Neural cell (in vitro differentiated cells): Measurements from ENCODE around the gene TAOK3.

Experiments
- POLR2AphosphoS5 ChIP-seq: IDR thresholded peaks from 2 replicates; pipeline ENCODE4 v1.6.1; 2012
- SMC3 ChIP-seq: fragments of 450-650 bp; conservative IDR thresholded peaks from 2 replicates; pipeline ENCODE4 v1.6.1; 2014; ENCODE audit warnings: antibody characterized with exemption, mild to moderate bottlenecking, moderate library complexity; ENCODE audit not compliant: poor library complexity
- TF ChIP-seq, protein P1 (sequence below): fragments of 450-650 bp; IDR thresholded peaks from 2 replicates; pipeline ENCODE4 v1.5.1; 2014; ENCODE audit warnings: antibody characterized with exemption, mild to moderate bottlenecking, moderate library complexity; ENCODE audit not compliant: poor library complexity, severe bottlenecking

DNA sequence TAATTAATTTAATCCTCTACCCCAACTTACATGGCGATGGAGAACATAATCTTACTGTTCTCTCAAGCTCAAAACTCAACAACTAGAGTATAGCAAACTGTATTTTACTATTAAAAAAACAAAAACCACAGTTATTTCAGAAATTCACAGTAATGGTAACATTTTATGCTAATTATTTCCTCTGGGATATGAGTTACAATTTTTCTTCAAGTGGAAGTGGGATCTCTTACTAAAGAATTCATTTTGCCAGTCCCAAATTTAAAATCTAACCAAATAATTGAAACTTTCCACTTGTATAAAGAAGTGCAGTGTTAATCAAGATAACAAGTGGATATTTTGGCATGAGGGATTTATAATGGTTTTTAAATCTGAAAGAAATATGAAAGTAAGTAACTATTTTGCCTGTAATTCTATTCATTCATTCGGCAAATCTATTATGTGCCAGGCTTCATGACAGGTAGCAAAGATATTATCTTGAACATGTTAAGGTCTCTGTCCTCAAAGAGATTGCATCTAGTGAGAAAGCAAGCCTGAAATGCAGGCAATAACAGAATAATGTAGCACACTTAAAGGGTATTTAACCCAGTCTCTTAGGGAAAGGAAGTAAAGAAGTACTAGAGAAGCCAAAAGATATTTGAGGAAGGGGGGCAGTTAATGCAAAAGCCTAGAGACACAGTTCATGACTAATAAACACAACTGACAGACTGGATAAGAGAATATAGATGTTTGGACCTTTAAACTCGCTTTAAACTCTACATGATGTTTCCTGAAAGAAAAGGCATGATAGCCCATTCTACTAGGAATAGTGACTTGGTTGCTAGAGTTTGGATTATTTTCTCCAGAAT is 44.0 kb downstream of the TAOK3 start:
- TF ChIP-seq, protein P1, sequence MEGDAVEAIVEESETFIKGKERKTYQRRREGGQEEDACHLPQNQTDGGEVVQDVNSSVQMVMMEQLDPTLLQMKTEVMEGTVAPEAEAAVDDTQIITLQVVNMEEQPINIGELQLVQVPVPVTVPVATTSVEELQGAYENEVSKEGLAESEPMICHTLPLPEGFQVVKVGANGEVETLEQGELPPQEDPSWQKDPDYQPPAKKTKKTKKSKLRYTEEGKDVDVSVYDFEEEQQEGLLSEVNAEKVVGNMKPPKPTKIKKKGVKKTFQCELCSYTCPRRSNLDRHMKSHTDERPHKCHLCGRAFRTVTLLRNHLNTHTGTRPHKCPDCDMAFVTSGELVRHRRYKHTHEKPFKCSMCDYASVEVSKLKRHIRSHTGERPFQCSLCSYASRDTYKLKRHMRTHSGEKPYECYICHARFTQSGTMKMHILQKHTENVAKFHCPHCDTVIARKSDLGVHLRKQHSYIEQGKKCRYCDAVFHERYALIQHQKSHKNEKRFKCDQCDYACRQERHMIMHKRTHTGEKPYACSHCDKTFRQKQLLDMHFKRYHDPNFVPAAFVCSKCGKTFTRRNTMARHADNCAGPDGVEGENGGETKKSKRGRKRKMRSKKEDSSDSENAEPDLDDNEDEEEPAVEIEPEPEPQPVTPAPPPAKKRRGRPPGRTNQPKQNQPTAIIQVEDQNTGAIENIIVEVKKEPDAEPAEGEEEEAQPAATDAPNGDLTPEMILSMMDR, result no peak
- TF ChIP-seq POLR2AphosphoS5 (no peak), SMC3 (no peak)
